HCT116 (cell line): ENCODE data around the gene TMEM260. TPM values are rescaled to one million over a fixed set of nuclear protein-coding genes. Genes with fewer than 3 reads are reported as not detected.

Source experiments
- ATAC-seq: fragments of 200-7000 bp; cut with Tn5 transposase; 2 replicates; pipeline ENCODE4 v1.9.1; 2020; ENCODE audit warnings: mild to moderate bottlenecking, moderate library complexity
- BruUV-seq: library from RNA; stranded (reverse); fragments of 400-500 nt; replicated peaks from 2 replicates; lab custom pipeline; 2021; lab: Mats Ljungman, UMichigan
- CTCF ChIA-PET: fragments of 300-600 bp; sonication (Branson Sonifier 250); formaldehyde crosslinking; loops from one replicate; lab custom pipeline; 2021; ENCODE audit warnings: antibody characterized with exemption; lab: Charles Lee
- POLR2A ChIA-PET: fragments of 300-600, 350-600 bp; sonication (Branson Sonifier 250); formaldehyde crosslinking; loops from one replicate; lab custom pipeline; 2021; ENCODE audit warnings: antibody characterized with exemption; lab: Charles Lee
- RAD21 ChIA-PET, 2 experiments: fragments of 300-600 bp; sonication (Branson Sonifier 250); formaldehyde crosslinking; loops; one replicate each; lab custom pipeline; 2023; ENCODE audit warnings: low total read pairs in 2 of 2; ENCODE audit not compliant: uncharacterized antibody in 2 of 2, unreplicated experiment in 2 of 2, low non-redundant PET in 1 of 2; lab: Charles Lee
- DNase-seq: peaks from one replicate; pipeline ENCODE4 v3.0.0-alpha.2; 2010; ENCODE audit warnings: low read depth, low spot score
- H2AFZ ChIP-seq: fragments of 200-600 bp; shearing (Covaris generic), sonication (generic); 2 replicates; pipeline ENCODE4 v1.6.1; 2017; ENCODE audit warnings: low read depth, mixed run types, mixed read lengths, antibody characterized with exemption, low read length; ENCODE audit not compliant: poor library complexity, severe bottlenecking
- H3K27ac ChIP-seq: 2 replicates; pipeline ENCODE4 v1.5.1; 2012; ENCODE audit warnings: low read depth, low read length
- H3K27me3 ChIP-seq: fragments of 200-600 bp; sonication (generic); 2 replicates; pipeline ENCODE4 v1.6.1; 2016; ENCODE audit warnings: mixed run types, low read length, mixed read lengths; ENCODE audit not compliant: insufficient read depth
- H3K36me3 ChIP-seq, 2 experiments: fragments of 200-500 bp in 1 of 2; fragments of 200-600 bp in 1 of 2; sonication (Bioruptor generic) in 1 of 2; sonication (generic) in 1 of 2; 2 replicates each; pipeline versions ENCODE4 v1.5.1 to v1.6.1; 2014 to 2016; ENCODE audit warnings: low read length in 2 of 2, inconsistent platforms in 1 of 2, mixed read lengths in 1 of 2, mixed run types in 1 of 2; ENCODE audit not compliant: insufficient read depth in 2 of 2, control insufficient read depth in 1 of 2
- H3K4me1 ChIP-seq, 2 experiments: fragments of 200-600 bp in 1 of 2; sonication (generic) in 1 of 2; 2 replicates each; pipeline versions ENCODE4 v1.5.1 to v1.6.1; 2012 to 2017; ENCODE audit warnings: low read length in 2 of 2, inconsistent platforms in 1 of 2, mild to moderate bottlenecking in 1 of 2, mixed read lengths in 1 of 2, mixed run types in 1 of 2, moderate library complexity in 1 of 2; ENCODE audit not compliant: insufficient read depth in 2 of 2, control insufficient read depth in 1 of 2
- H3K4me2 ChIP-seq: fragments of 200-600 bp; sonication (generic); 2 replicates; pipeline ENCODE4 v1.6.1; 2017; ENCODE audit warnings: mixed run types, low read length, mixed read lengths
- H3K4me3 ChIP-seq, 2 experiments: fragments of 200-600 bp in 1 of 2; sonication (generic) in 1 of 2; replicated peaks in 1 of 2; 2 replicates each; pipeline ENCODE4 v1.5.1; 2011 to 2016; ENCODE audit warnings: low read length in 2 of 2, control low read depth in 1 of 2, low read depth in 1 of 2, mild to moderate bottlenecking in 1 of 2, mixed read lengths in 1 of 2, mixed run types in 1 of 2
- H3K79me2 ChIP-seq: fragments of 200-600 bp; sonication (generic); 2 replicates; pipeline ENCODE4 v1.6.1; 2017; ENCODE audit warnings: mild to moderate bottlenecking, mixed run types, low read length, moderate library complexity, mixed read lengths; ENCODE audit not compliant: insufficient read depth
- H3K9ac ChIP-seq: fragments of 200-600 bp; sonication (generic); 2 replicates; pipeline ENCODE4 v1.6.1; 2016; ENCODE audit warnings: low read length, mixed read lengths
- H3K9me2 ChIP-seq: fragments of 200-600 bp; sonication (generic), shearing (Covaris generic); 2 replicates; pipeline ENCODE4 v1.6.1; 2017; ENCODE audit warnings: mixed run types, mild to moderate bottlenecking, moderate library complexity; ENCODE audit not compliant: insufficient read depth
- H3K9me3 ChIP-seq, 2 experiments: fragments of 200-500 bp in 1 of 2; fragments of 200-600 bp in 1 of 2; sonication (Bioruptor generic) in 1 of 2; sonication (generic) in 1 of 2; 2 replicates each; pipeline ENCODE4 v1.6.1; 2014 to 2017; ENCODE audit warnings: low read length in 2 of 2, mixed read lengths in 2 of 2, inconsistent platforms in 1 of 2, low read depth in 1 of 2, mild to moderate bottlenecking in 1 of 2, mixed run types in 1 of 2, moderate library complexity in 1 of 2; ENCODE audit not compliant: control insufficient read depth in 1 of 2, insufficient read depth in 1 of 2
- H4K20me1 ChIP-seq: fragments of 200-600 bp; sonication (generic), shearing (Covaris generic); 2 replicates; pipeline ENCODE4 v1.6.1; 2017; ENCODE audit warnings: mixed run types, mild to moderate bottlenecking, moderate library complexity; ENCODE audit not compliant: insufficient read depth
- ATF3 ChIP-seq: IDR thresholded peaks from 2 replicates; pipeline ENCODE4 v1.6.1; 2012
- CTCF ChIP-seq, 3 experiments: fragments of 200-600 bp in 1 of 3; sonication (generic) in 1 of 3; IDR thresholded peaks in 2 of 3; conservative IDR thresholded peaks in 1 of 3; 2 replicates each; pipeline ENCODE4 v1.5.1; 2012 to 2017; ENCODE audit warnings: low read depth in 2 of 3, low read length in 2 of 3, antibody characterized with exemption in 1 of 3, borderline replicate concordance in 1 of 3, control low read depth in 1 of 3, mild to moderate bottlenecking in 1 of 3, mixed read lengths in 1 of 3, mixed run types in 1 of 3, moderate library complexity in 1 of 3; ENCODE audit not compliant: insufficient read depth in 1 of 3
- ELF1 ChIP-seq: IDR thresholded peaks from 2 replicates; pipeline ENCODE4 v1.6.1; 2012; ENCODE audit warnings: low read depth, borderline replicate concordance
- EZH2 ChIP-seq: fragments of 200-600 bp; sonication (generic); IDR thresholded peaks from 2 replicates; pipeline ENCODE4 v1.6.1; 2017; ENCODE audit warnings: antibody characterized with exemption, mixed run types
- FOSL1 ChIP-seq: IDR thresholded peaks from 2 replicates; pipeline ENCODE4 v1.6.1; 2012; ENCODE audit warnings: low read depth
- JUND ChIP-seq: IDR thresholded peaks from 2 replicates; pipeline ENCODE4 v1.6.1; 2012
- POLR2A ChIP-seq: IDR thresholded peaks from 2 replicates; pipeline ENCODE4 v1.7.0; 2011; ENCODE audit warnings: borderline replicate concordance; ENCODE audit not compliant: insufficient read depth, insufficient read length; ENCODE audit errors: extremely low read depth
- POLR2AphosphoS5 ChIP-seq: IDR thresholded peaks from 2 replicates; pipeline ENCODE4 v1.6.1; 2011; ENCODE audit warnings: mild to moderate bottlenecking, low read depth, low read length, moderate library complexity
- REST ChIP-seq: IDR thresholded peaks from 2 replicates; pipeline ENCODE4 v1.6.1; 2012; ENCODE audit warnings: low read depth
- SP1 ChIP-seq: IDR thresholded peaks from 2 replicates; pipeline ENCODE4 v1.6.1; 2012; ENCODE audit warnings: low read depth
- TCF7L2 ChIP-seq: IDR thresholded peaks from 2 replicates; pipeline ENCODE4 v1.7.0; 2011; ENCODE audit warnings: borderline replicate concordance, inconsistent platforms; ENCODE audit not compliant: insufficient read depth, insufficient read length; ENCODE audit errors: extremely low read depth
- YY1 ChIP-seq: IDR thresholded peaks from 2 replicates; pipeline ENCODE4 v1.6.1; 2011; ENCODE audit warnings: low read length, low read depth, moderate library complexity, mild to moderate bottlenecking; ENCODE audit not compliant: insufficient replicate concordance; ENCODE audit errors: extremely low read depth
- ZBTB33 ChIP-seq: IDR thresholded peaks from 2 replicates; pipeline ENCODE4 v1.6.1; 2011; ENCODE audit warnings: mild to moderate bottlenecking, low read length, moderate library complexity; ENCODE audit not compliant: insufficient replicate concordance; ENCODE audit errors: extremely low read depth
- ZFX ChIP-seq: fragments of 450-650 bp; IDR thresholded peaks from 2 replicates; pipeline ENCODE4 v1.6.1; 2017
- ZNF274 ChIP-seq: fragments of 200-500 bp; sonication (Bioruptor generic); IDR thresholded peaks from 2 replicates; pipeline ENCODE4 v1.6.1; 2014; ENCODE audit warnings: mild to moderate bottlenecking, low read depth, low read length, inconsistent platforms
- intact Hi-C: fragments of 100-400 bp; cut with micrococcal nuclease; formaldehyde crosslinking; loops from 2 replicates; pipeline ENCODE4 v1.10.0; 2022
- total RNA-seq: library from RNA; stranded (reverse); gene quantifications from one replicate; pipeline ENCODE4 v1.2.1, GENCODE V29; 2021; ENCODE audit not compliant: unreplicated experiment

The TMEM260 gene
- total RNA-seq, 1 experiment from 2014 or later: 12.5 TPM

GRCh38 chr14:56554301-56554700 lies 25.3 kb upstream of the TMEM260 start:
- Histone ChIP-seq H3K36me3 (no peaks in the 10 kb centered on the region), H4K20me1 (no peaks in the 10 kb centered on the region), H2AFZ (no peak overlapping the region), H3K4me1 (no peaks in the 10 kb centered on the region), H3K27ac (no peak overlapping the region), H3K9ac (no peak overlapping the region), H3K27me3 (peaks cover 41% of the 10 kb centered on the region; the same call in 1 of the 2 replicates), H3K4me2 (no peak overlapping the region), H3K79me2 (no peaks in the 10 kb centered on the region), H3K4me3 (no peak overlapping the region), H3K9me3 (no peaks in the 10 kb centered on the region), H3K9me2 (no peaks in the 10 kb centered on the region)
- no TSS peak for BruUV-seq
- DNase-seq (no peak), ATAC-seq (no peak)
- ChIA-PET POLR2A (no interaction called here), RAD21 (no interaction called here), CTCF (no interaction called here)
- no peak for TF ChIP-seq POLR2AphosphoS5
- TF ChIP-seq POLR2A: no peak
- TF ChIP-seq ATF3: no peak
- TF ChIP-seq ZFX: no peak
- no peak for TF ChIP-seq SP1
- no peak for TF ChIP-seq ZBTB33
- TF ChIP-seq REST: no peak
- no peak for TF ChIP-seq CTCF (IDR thresholded peaks at IDR 0.05 in 2 of 3, conservative IDR thresholded peaks at IDR 0.05 in 1 of 3; ENCODE audit: borderline replicate concordance in 1 of 3, insufficient read depth in 1 of 3, low read depth in 2 of 3, low read length in 2 of 3)
- TF ChIP-seq YY1: no peak
- no peak for TF ChIP-seq FOSL1
- no peak for TF ChIP-seq ELF1
- TF ChIP-seq EZH2: no peak
- no peak for TF ChIP-seq ZNF274
- TF ChIP-seq JUND: no peak
- no peak for TF ChIP-seq TCF7L2
- intact Hi-C loops: loop anchor here (10.0 kb wide), 1 partner anchor 740 kb away; no protein-coding TSS in a partner anchor
